Caco-2 (cell line): Measurements from ENCODE around the gene INCA1. TPM values are rescaled to one million over a fixed set of nuclear protein-coding genes. Genes with fewer than 3 reads are reported as not detected.
A peak's percentile ranks its signal among the peaks of the same experiment; 100 is the strongest.

ENCODE experiments used
- BruUV-seq: library from RNA; stranded (reverse); fragments of 400-500 nt; replicated peaks from 2 replicates; lab custom pipeline; 2021; lab: Mats Ljungman, UMichigan
- CTCF ChIA-PET: fragments of 300-600 bp; sonication (Branson Sonifier 250); formaldehyde crosslinking; loops from one replicate; lab custom pipeline; 2022; ENCODE audit warnings: antibody characterized with exemption; lab: Charles Lee
- POLR2A ChIA-PET: fragments of 300-600 bp; sonication (Branson Sonifier 250); formaldehyde crosslinking; loops from one replicate; lab custom pipeline; 2022; ENCODE audit warnings: antibody characterized with exemption; lab: Charles Lee
- DNase-seq, 2 experiments: peaks; one replicate each; pipeline versions ENCODE4 v3.0.0 to v3.0.0-alpha.2; 2020 to 2022
- H3K27me3 ChIP-seq: replicated peaks from 2 replicates; pipeline ENCODE4 v1.6.0; 2011; ENCODE audit warnings: low read length; ENCODE audit not compliant: control insufficient read depth, insufficient read depth
- H3K36me3 ChIP-seq: 2 replicates; pipeline ENCODE4 v1.5.1; 2011; ENCODE audit warnings: low read length; ENCODE audit not compliant: control insufficient read depth, insufficient read depth
- H3K4me1 ChIP-seq: fragments of 250-450 bp; sonication (Bioruptor Pico); 2 replicates; pipeline ENCODE4 v1.5.1; 2020; ENCODE audit warnings: mild to moderate bottlenecking
- H3K4me3 ChIP-seq: 2 replicates; pipeline ENCODE4 v1.5.1; 2011; ENCODE audit warnings: low read depth, mild to moderate bottlenecking, control low read depth, low read length
- H3K9me3 ChIP-seq: fragments of 250-450 bp; sonication (Bioruptor Pico); 2 replicates; pipeline ENCODE4 v1.5.1; 2020; ENCODE audit warnings: mild to moderate bottlenecking, moderate library complexity
- H3K27ac Mint-ChIP-seq: one replicate; pipeline ENCODE4 v1.8.0; 2022; ENCODE audit warnings: mixed read lengths; ENCODE audit not compliant: unreplicated experiment
- H3K27me3 Mint-ChIP-seq: one replicate; pipeline ENCODE4 v1.8.0; 2022; ENCODE audit warnings: mixed read lengths; ENCODE audit not compliant: insufficient read depth, unreplicated experiment
- H3K36me3 Mint-ChIP-seq: one replicate; pipeline ENCODE4 v1.8.0; 2022; ENCODE audit warnings: mild to moderate bottlenecking, mixed read lengths; ENCODE audit not compliant: insufficient read depth, unreplicated experiment
- H3K4me1 Mint-ChIP-seq: one replicate; pipeline ENCODE4 v1.8.0; 2022; ENCODE audit warnings: low read depth, mixed read lengths; ENCODE audit not compliant: unreplicated experiment
- H3K4me3 Mint-ChIP-seq: one replicate; pipeline ENCODE4 v1.8.0; 2022; ENCODE audit warnings: mild to moderate bottlenecking, moderate library complexity, mixed read lengths; ENCODE audit not compliant: unreplicated experiment
- H3K9me3 Mint-ChIP-seq: one replicate; pipeline ENCODE4 v1.8.0; 2022; ENCODE audit warnings: mixed read lengths; ENCODE audit not compliant: unreplicated experiment
- CTCF ChIP-seq, 2 experiments: fragments of 200-600 bp in 1 of 2; IDR thresholded peaks; 1 replicate in 1 of 2; 2 replicates in 1 of 2; pipeline versions ENCODE4 v1.5.1 to v1.8.0; 2011 to 2022; ENCODE audit warnings: antibody characterized with exemption in 1 of 2, control low read depth in 1 of 2, inconsistent platforms in 1 of 2, low read depth in 1 of 2, low read length in 1 of 2, mild to moderate bottlenecking in 1 of 2, moderate library complexity in 1 of 2; ENCODE audit not compliant: insufficient read depth in 1 of 2, severe bottlenecking in 1 of 2, unreplicated experiment in 1 of 2
- intact Hi-C: fragments of 100-400 bp; cut with micrococcal nuclease; formaldehyde crosslinking; loops from one replicate; pipeline ENCODE4 v1.10.0; 2022; ENCODE audit not compliant: unreplicated experiment
- total RNA-seq: library from RNA; stranded (reverse); gene quantifications from 2 replicates; pipeline ENCODE4 v1.2.3, GENCODE V29; 2022

Gene INCA1
- total RNA-seq, 1 experiment from 2014 or later, result 0.64 TPM

- ChIA-PET CTCF (no interaction called here), POLR2A (interaction anchor here (0.5 kb wide), 1 partner anchor 66 kb away, joined by 4 read pairs; no protein-coding TSS in a partner anchor)
- no peak for TF ChIP-seq CTCF (IDR thresholded peaks at IDR 0.05; ENCODE audit: insufficient read depth in 1 of 2, low read depth in 1 of 2, low read length in 1 of 2, severe bottlenecking in 1 of 2, unreplicated experiment in 1 of 2)
- intact Hi-C loops, result no loop called here
- BruUV-seq, result no TSS peak
- Mint-ChIP-seq H3K27ac (no peak overlapping the region), H3K36me3 (peaks cover 45% of the 10 kb centered on the region), H3K4me3 (no peak overlapping the region), H3K9me3 (no peaks in the 10 kb centered on the region), H3K27me3 (no peaks in the 10 kb centered on the region), H3K4me1 (peaks cover 5% of the 10 kb centered on the region)
- H3K36me3 ChIP-seq, result no peaks in the 10 kb centered on the region; the same call in 1 of the 2 replicates
- no peaks in the 10 kb centered on the region for H3K9me3 ChIP-seq
- H3K4me3 ChIP-seq, result no peak overlapping the region
- 0 out of 2 replicates have a peak, but pooled peaks cover 7% of the 10 kb centered on the region for H3K4me1 ChIP-seq
- DNase-seq, result no peak
- H3K27me3 ChIP-seq, result no peaks in the 10 kb centered on the region
These were observed 54.4 kb downstream of the INCA1 start for GRCh38 chr17:4942760-4943508.

GRCh38 chr17:4941319-4941610 lies 56.1 kb downstream of the INCA1 start:
- ChIA-PET POLR2A (no interaction called here), CTCF (no interaction called here)
- Mint-ChIP-seq H3K4me1 (peaks cover 5% of the 10 kb centered on the region), H3K4me3 (peak overlapping the region; percentile 87), H3K36me3 (peaks cover 35% of the 10 kb centered on the region), H3K9me3 (no peaks in the 10 kb centered on the region), H3K27ac (peak overlapping the region; percentile 89), H3K27me3 (no peaks in the 10 kb centered on the region)
- Histone ChIP-seq H3K36me3 (no peaks in the 10 kb centered on the region; the same call in 1 of the 2 replicates), H3K4me3 (peak overlapping the region; percentile 73), H3K4me1 (0 out of 2 replicates have a peak, but pooled peaks cover 1% of the 10 kb centered on the region), H3K27me3 (no peaks in the 10 kb centered on the region), H3K9me3 (no peaks in the 10 kb centered on the region)
- intact Hi-C loops, result loop anchor here (2.0 kb wide), 1 partner anchor 26 kb away; the partner anchor contains the start of gene SPAG7
- BruUV-seq, result no TSS peak
- DNase-seq, result no peak
- TF ChIP-seq CTCF (IDR thresholded peaks at IDR 0.05; ENCODE audit: insufficient read depth in 1 of 2, low read depth in 1 of 2, low read length in 1 of 2, severe bottlenecking in 1 of 2, unreplicated experiment in 1 of 2), result no peak

GRCh38 chr17:4940555-4941318 lies 56.6 kb downstream of the INCA1 start:
- BruUV-seq, result TSS peak; percentile 80
- H3K36me3 ChIP-seq, result no peaks in the 10 kb centered on the region; the same call in 1 of the 2 replicates
- intact Hi-C loops, result loop anchor here (1.0 to 2.0 kb wide), 2 partner anchors 9 to 26 kb away; partner anchors contain the start of gene SPAG7
- H3K27me3 ChIP-seq, result no peaks in the 10 kb centered on the region
- Mint-ChIP-seq H3K27ac (peak overlapping the region; percentile 89), H3K9me3 (no peaks in the 10 kb centered on the region), H3K27me3 (no peaks in the 10 kb centered on the region), H3K4me3 (peak overlapping the region; percentile 87), H3K36me3 (peaks cover 31% of the 10 kb centered on the region), H3K4me1 (peaks cover 5% of the 10 kb centered on the region)
- no peaks in the 10 kb centered on the region for H3K4me1 ChIP-seq
- DNase-seq, result peak in 1 of 2 experiments; percentile 79
- TF ChIP-seq CTCF (IDR thresholded peaks at IDR 0.05; ENCODE audit: insufficient read depth in 1 of 2, low read depth in 1 of 2, low read length in 1 of 2, severe bottlenecking in 1 of 2, unreplicated experiment in 1 of 2), result no peak
- CTCF ChIA-PET, result interaction anchor here (0.7 to 2.2 kb wide), 4 partner anchors 9 to 231 kb away, joined by 3 to 19 read pairs (median 5); partner anchors contain the start of genes ARRB2 and SPAG7
- no peaks in the 10 kb centered on the region for H3K9me3 ChIP-seq
- H3K4me3 ChIP-seq, result peak overlapping the region; percentile 73
- POLR2A ChIA-PET, result interaction anchor here (0.5 to 2.6 kb wide), 8 partner anchors 11 to 293 kb away, joined by 3 to 54 read pairs (median 8); partner anchors contain the start of genes ENO3, KIF1C and SPAG7
